ENCODE results near the gene ST6GAL2. TPM values are rescaled to one million over a fixed set of nuclear protein-coding genes. Genes with fewer than 3 reads are reported as not detected.

Gene ST6GAL2
- total and polyA plus RNA-seq, 7 experiments from 2014 or later: not detected

DNA sequence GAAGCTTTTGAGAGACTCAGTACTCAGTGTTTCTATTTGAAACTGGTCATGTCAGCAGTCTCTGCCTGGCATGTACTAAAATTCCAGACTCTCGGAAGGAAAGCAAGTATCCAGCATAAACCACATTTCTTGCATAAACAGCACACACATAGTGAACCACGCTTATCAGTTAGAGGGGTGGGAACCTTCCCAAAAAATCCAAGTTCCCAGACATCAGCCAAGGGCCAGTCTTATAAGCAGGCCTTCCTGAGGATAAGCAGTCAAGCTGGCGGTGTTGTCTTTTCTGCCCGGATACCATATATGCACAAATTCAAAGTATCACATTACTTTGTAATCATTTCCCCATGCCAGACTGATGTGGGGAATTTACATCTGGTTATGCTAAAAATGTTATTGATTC, 73.6 kb downstream of the ST6GAL2 start:
- no peaks in the 10 kb centered on the region for H3K36me3 ChIP-seq (ENCODE audit: control insufficient read depth in 2 of 3, insufficient read depth in 3 of 3, low read length in 3 of 3)
- no peaks in the 10 kb centered on the region for H3K9me3 ChIP-seq (ENCODE audit: control insufficient read depth in 2 of 3, low read length in 3 of 3)
- no peak overlapping the region for H3K4me3 Mint-ChIP-seq
- peaks cover 0 to 3% (median 0%) of the 10 kb centered on the region in 11 donors for H3K9me3 Mint-ChIP-seq
- H3K27me3 Mint-ChIP-seq: peaks cover 0 to 15% (median 9%) of the 10 kb centered on the region in 5 donors
- ChIA-PET POLR2A (no interaction called here), CTCF (no interaction called here)
- no peaks in the 10 kb centered on the region for H3K27me3 ChIP-seq (ENCODE audit: control insufficient read depth in 2 of 2, insufficient read depth in 2 of 2, low read length in 2 of 2)
- ATAC-seq (no peak), DNase-seq (no peak)
- intact Hi-C loops (cut with micrococcal nuclease): no loop called here
- H3K27ac ChIP-seq (ENCODE audit: low read depth, low read length): no peak overlapping the region
- no peaks in the 10 kb centered on the region for H3K4me1 ChIP-seq (ENCODE audit: control insufficient read depth in 2 of 2, insufficient read depth in 2 of 2, low read length in 2 of 2)
- no peak overlapping the region for H3K27ac Mint-ChIP-seq
- no peak overlapping the region for H3K4me3 ChIP-seq (ENCODE audit: low read length)
- no peaks in the 10 kb centered on the region for H3K36me3 Mint-ChIP-seq
- no peaks in the 10 kb centered on the region for H3K4me1 Mint-ChIP-seq

DNA sequence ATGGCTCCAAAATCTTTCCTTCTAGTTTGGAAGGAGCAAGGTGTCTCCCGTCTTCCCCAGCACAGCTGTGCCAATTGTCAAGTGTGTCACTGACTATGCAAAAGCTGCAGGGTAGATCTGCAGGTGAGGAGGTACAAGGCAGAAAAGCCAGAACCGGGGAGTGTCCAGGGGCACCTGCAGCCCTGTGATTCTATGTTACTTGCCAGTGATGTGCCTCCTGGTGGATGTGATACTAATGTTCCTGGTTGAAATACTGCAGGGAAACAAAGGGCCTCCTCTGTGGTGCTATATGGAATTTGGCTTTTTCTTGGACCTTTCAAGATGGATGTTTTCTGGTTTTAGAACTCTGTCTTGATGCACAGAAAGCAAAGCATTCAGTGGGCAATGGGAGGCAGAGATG, 80.3 kb downstream of the ST6GAL2 start:
- ATAC-seq: no peak
- no peak for DNase-seq
- Histone ChIP-seq H3K4me3 (ENCODE audit: low read length) (no peak overlapping the region), H3K27me3 (ENCODE audit: control insufficient read depth in 2 of 2, insufficient read depth in 2 of 2, low read length in 2 of 2) (no peaks in the 10 kb centered on the region), H3K36me3 (ENCODE audit: control insufficient read depth in 2 of 3, insufficient read depth in 3 of 3, low read length in 3 of 3) (no peaks in the 10 kb centered on the region), H3K27ac (ENCODE audit: low read depth, low read length) (no peak overlapping the region), H3K9me3 (ENCODE audit: control insufficient read depth in 2 of 3, low read length in 3 of 3) (no peaks in the 10 kb centered on the region), H3K4me1 (ENCODE audit: control insufficient read depth in 2 of 2, insufficient read depth in 2 of 2, low read length in 2 of 2) (no peaks in the 10 kb centered on the region)
- Mint-ChIP-seq H3K4me1 (no peaks in the 10 kb centered on the region), H3K27me3 (peaks cover 0 to 14% (median 0%) of the 10 kb centered on the region in 5 donors), H3K27ac (no peak overlapping the region), H3K36me3 (no peaks in the 10 kb centered on the region), H3K4me3 (no peak overlapping the region), H3K9me3 (peaks cover 0 to 5% (median 0%) of the 10 kb centered on the region in 11 donors)
- intact Hi-C loops (cut with micrococcal nuclease): no loop called here
- CTCF ChIA-PET: no interaction called here
- POLR2A ChIA-PET: no interaction called here

DNA sequence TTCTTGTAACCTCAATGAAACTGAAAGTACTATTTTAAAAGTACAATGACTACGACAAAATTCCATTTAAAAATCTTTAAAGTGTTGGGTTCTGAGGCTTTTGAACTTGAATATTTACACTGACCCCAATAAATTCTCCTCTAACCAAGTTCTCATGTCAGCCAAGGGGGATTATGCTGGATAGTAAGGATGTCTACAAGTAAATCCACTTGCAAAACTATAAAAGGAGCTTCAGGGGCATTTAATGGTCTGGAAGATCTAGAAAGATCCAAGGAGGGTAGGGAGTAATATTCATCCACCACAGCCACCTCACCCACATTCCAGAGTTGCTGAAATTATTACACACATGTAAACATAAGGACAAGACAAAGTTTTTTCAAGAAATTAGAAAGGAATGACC, 81.8 kb downstream of the ST6GAL2 start:
- intact Hi-C loops (cut with micrococcal nuclease): no loop called here
- H3K9me3 ChIP-seq (ENCODE audit: control insufficient read depth in 2 of 3, low read length in 3 of 3): no peaks in the 10 kb centered on the region
- Mint-ChIP-seq H3K27me3 (peaks cover 0 to 18% (median 0%) of the 10 kb centered on the region in 5 donors), H3K4me1 (no peaks in the 10 kb centered on the region), H3K36me3 (no peaks in the 10 kb centered on the region), H3K27ac (no peak overlapping the region), H3K9me3 (peaks cover 0 to 5% (median 0%) of the 10 kb centered on the region in 11 donors), H3K4me3 (no peak overlapping the region)
- H3K27ac ChIP-seq (ENCODE audit: low read depth, low read length): no peak overlapping the region
- no peak for DNase-seq
- ATAC-seq: no peak
- ChIA-PET POLR2A (no interaction called here), CTCF (no interaction called here)
- H3K27me3 ChIP-seq (ENCODE audit: control insufficient read depth in 2 of 2, insufficient read depth in 2 of 2, low read length in 2 of 2): no peaks in the 10 kb centered on the region
- no peaks in the 10 kb centered on the region for H3K36me3 ChIP-seq (ENCODE audit: control insufficient read depth in 2 of 3, insufficient read depth in 3 of 3, low read length in 3 of 3)
- no peaks in the 10 kb centered on the region for H3K4me1 ChIP-seq (ENCODE audit: control insufficient read depth in 2 of 2, insufficient read depth in 2 of 2, low read length in 2 of 2)
- no peak overlapping the region for H3K4me3 ChIP-seq (ENCODE audit: low read length)

DNA sequence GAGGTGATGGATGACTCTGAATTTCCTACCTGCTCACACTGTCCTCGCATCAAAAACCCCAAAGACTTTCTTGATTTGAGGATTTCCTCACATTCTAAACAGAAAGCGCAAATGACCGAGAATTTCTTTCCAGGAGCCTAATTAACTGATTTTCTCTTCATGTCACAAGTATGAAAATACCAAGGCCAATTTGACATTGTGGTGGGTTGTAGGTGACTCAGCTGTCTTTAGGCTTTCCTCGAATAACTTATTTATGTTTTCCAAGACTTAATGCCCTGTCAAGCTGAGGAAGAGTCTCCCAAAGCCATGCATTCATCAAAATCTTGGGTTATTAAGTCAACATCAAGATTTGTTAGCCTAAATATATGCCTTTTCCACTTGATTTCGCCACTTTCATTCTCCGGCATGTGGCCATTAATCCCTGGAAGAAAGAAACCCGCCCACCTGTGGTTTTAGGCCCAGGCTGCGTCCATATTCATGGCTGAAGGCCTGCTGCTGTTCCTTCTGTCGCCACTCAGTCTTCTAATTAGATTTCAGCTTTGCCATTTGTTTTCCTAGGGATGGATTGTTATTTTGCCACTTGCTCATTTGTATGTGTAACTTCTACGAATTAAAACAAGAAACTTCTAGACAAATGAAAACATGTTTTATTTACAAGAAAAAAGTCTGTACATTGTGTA, 84.9 kb downstream of the ST6GAL2 start:
- Mint-ChIP-seq H3K9me3 (no peaks in the 10 kb centered on the region), H3K4me3 (no peak overlapping the region), H3K27me3 (peaks cover 0 to 6% (median 0%) of the 10 kb centered on the region in 5 donors), H3K36me3 (no peaks in the 10 kb centered on the region), H3K4me1 (no peaks in the 10 kb centered on the region), H3K27ac (no peak overlapping the region)
- POLR2A ChIA-PET: no interaction called here
- no peak overlapping the region for H3K4me3 ChIP-seq (ENCODE audit: low read length)
- no peaks in the 10 kb centered on the region for H3K9me3 ChIP-seq (ENCODE audit: control insufficient read depth in 2 of 3, low read length in 3 of 3)
- no peak for DNase-seq
- no peaks in the 10 kb centered on the region for H3K36me3 ChIP-seq (ENCODE audit: control insufficient read depth in 2 of 3, insufficient read depth in 3 of 3, low read length in 3 of 3)
- CTCF ChIA-PET: no interaction called here
- H3K4me1 ChIP-seq (ENCODE audit: control insufficient read depth in 2 of 2, insufficient read depth in 2 of 2, low read length in 2 of 2): no peaks in the 10 kb centered on the region
- no peaks in the 10 kb centered on the region for H3K27me3 ChIP-seq (ENCODE audit: control insufficient read depth in 2 of 2, insufficient read depth in 2 of 2, low read length in 2 of 2)
- H3K27ac ChIP-seq (ENCODE audit: low read depth, low read length): no peak overlapping the region
- intact Hi-C loops (cut with micrococcal nuclease): no loop called here
- ATAC-seq: no peak

DNA sequence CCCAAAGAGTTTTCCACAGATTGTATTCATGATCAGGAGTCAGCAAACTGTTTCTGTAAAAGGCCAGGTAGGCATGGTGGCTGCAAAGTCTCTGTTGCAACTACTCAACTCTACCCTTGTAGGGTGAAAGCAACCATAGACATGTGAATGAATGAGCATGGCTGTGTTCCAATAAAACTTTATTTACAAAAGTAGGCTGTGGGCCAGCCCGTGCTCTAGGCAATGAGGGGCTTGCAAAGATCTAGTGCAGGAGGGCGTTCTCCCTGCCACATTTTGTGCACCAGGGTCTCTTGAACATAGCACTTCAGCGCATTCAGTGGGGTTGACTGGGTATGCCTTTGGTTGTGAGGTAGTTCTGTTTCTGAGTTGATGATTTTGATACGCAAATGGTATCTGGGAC, 85.8 kb downstream of the ST6GAL2 start:
- Histone ChIP-seq H3K9me3 (ENCODE audit: control insufficient read depth in 2 of 3, low read length in 3 of 3) (no peaks in the 10 kb centered on the region), H3K27ac (ENCODE audit: low read depth, low read length) (no peak overlapping the region), H3K27me3 (ENCODE audit: control insufficient read depth in 2 of 2, insufficient read depth in 2 of 2, low read length in 2 of 2) (no peaks in the 10 kb centered on the region), H3K4me3 (ENCODE audit: low read length) (no peak overlapping the region), H3K4me1 (ENCODE audit: control insufficient read depth in 2 of 2, insufficient read depth in 2 of 2, low read length in 2 of 2) (no peaks in the 10 kb centered on the region), H3K36me3 (ENCODE audit: control insufficient read depth in 2 of 3, insufficient read depth in 3 of 3, low read length in 3 of 3) (no peaks in the 10 kb centered on the region)
- H3K36me3 Mint-ChIP-seq: no peaks in the 10 kb centered on the region
- ChIA-PET CTCF (no interaction called here), POLR2A (no interaction called here)
- no peak for ATAC-seq
- no peak overlapping the region for H3K4me3 Mint-ChIP-seq
- peaks cover 0 to 6% (median 0%) of the 10 kb centered on the region in 5 donors for H3K27me3 Mint-ChIP-seq
- no peak overlapping the region for H3K27ac Mint-ChIP-seq
- no peaks in the 10 kb centered on the region for H3K9me3 Mint-ChIP-seq
- intact Hi-C loops (cut with micrococcal nuclease): no loop called here
- no peaks in the 10 kb centered on the region for H3K4me1 Mint-ChIP-seq
- DNase-seq: no peak

DNA sequence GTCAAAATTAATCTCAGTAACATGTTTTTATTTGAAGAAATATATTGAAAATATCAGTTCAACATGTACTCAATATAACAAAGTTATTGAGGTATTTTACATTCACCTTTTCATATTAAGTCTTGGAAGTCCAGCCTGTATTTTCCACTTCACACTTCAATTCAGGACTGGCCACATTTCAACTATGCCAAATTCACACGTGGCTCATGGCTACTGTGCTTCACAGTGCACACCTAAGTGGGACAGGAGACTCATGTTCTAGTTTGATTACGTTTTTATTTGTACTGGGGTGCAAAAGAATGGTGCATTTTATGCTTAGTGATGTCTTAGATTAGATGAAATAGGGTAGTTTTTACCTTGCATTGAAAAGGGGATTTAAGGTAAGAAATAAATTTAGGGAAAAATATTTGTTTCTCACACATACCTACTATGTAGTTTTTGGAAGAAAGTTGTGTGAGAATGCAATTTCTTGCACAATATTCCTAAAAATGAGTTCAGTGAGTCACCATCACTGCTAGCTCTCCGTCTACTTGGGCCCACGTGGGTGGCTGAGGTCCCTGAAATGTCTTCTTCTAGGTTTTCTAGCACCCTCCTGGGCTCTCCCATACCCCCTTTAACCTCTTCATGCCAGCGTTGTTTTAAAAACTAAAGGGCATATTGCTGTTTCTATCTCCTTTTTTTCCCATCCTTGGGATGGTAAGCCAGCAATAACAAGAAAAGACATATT, 87.0 kb downstream of the ST6GAL2 start:
- H3K27me3 Mint-ChIP-seq: peaks cover 0 to 9% (median 0%) of the 10 kb centered on the region in 5 donors
- ChIA-PET CTCF (no interaction called here), POLR2A (no interaction called here)
- Histone ChIP-seq H3K4me3 (ENCODE audit: low read length) (no peak overlapping the region), H3K27me3 (ENCODE audit: control insufficient read depth in 2 of 2, insufficient read depth in 2 of 2, low read length in 2 of 2) (no peaks in the 10 kb centered on the region), H3K9me3 (ENCODE audit: control insufficient read depth in 2 of 3, low read length in 3 of 3) (no peaks in the 10 kb centered on the region), H3K4me1 (ENCODE audit: control insufficient read depth in 2 of 2, insufficient read depth in 2 of 2, low read length in 2 of 2) (no peaks in the 10 kb centered on the region), H3K27ac (ENCODE audit: low read depth, low read length) (no peak overlapping the region), H3K36me3 (ENCODE audit: control insufficient read depth in 2 of 3, insufficient read depth in 3 of 3, low read length in 3 of 3) (no peaks in the 10 kb centered on the region)
- no peak overlapping the region for H3K27ac Mint-ChIP-seq
- H3K4me1 Mint-ChIP-seq: no peaks in the 10 kb centered on the region
- DNase-seq (no peak), ATAC-seq (no peak)
- intact Hi-C loops (cut with micrococcal nuclease): no loop called here
- H3K4me3 Mint-ChIP-seq: no peak overlapping the region
- H3K9me3 Mint-ChIP-seq: no peaks in the 10 kb centered on the region
- H3K36me3 Mint-ChIP-seq: no peaks in the 10 kb centered on the region

DNA sequence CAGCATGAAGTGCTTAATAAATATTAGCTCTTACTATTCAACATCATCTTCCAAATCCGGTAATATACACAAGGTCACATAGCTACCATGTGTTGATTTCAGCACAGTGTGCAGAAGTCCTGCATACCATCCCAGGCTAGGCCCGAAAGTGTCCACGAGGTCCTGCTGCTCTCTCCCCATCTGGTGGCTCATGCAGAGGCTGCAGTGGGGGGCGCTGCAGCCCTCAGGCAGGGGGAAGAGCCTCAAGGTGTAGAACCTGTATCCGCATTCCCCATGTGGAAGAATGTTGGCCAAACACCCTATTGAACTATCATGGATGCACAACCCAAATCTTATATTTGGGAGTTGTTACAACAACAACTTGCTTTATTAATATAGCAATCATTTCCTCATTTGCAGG, 88.5 kb downstream of the ST6GAL2 start:
- no peaks in the 10 kb centered on the region for H3K9me3 ChIP-seq (ENCODE audit: control insufficient read depth in 2 of 3, low read length in 3 of 3)
- H3K36me3 ChIP-seq (ENCODE audit: control insufficient read depth in 2 of 3, insufficient read depth in 3 of 3, low read length in 3 of 3): no peaks in the 10 kb centered on the region
- no peaks in the 10 kb centered on the region for H3K36me3 Mint-ChIP-seq
- no peak overlapping the region for H3K4me3 ChIP-seq (ENCODE audit: low read length)
- H3K4me1 ChIP-seq (ENCODE audit: control insufficient read depth in 2 of 2, insufficient read depth in 2 of 2, low read length in 2 of 2): no peaks in the 10 kb centered on the region
- ChIA-PET POLR2A (no interaction called here), CTCF (no interaction called here)
- intact Hi-C loops (cut with micrococcal nuclease): no loop called here
- no peaks in the 10 kb centered on the region for H3K4me1 Mint-ChIP-seq
- no peaks in the 10 kb centered on the region for H3K27me3 ChIP-seq (ENCODE audit: control insufficient read depth in 2 of 2, insufficient read depth in 2 of 2, low read length in 2 of 2)
- no peak overlapping the region for H3K27ac ChIP-seq (ENCODE audit: low read depth, low read length)
- no peak overlapping the region for H3K4me3 Mint-ChIP-seq
- peaks cover 0 to 9% (median 3%) of the 10 kb centered on the region in 5 donors for H3K27me3 Mint-ChIP-seq
- DNase-seq (no peak), ATAC-seq (no peak)
- peaks cover 0 to 1% (median 0%) of the 10 kb centered on the region in 11 donors for H3K9me3 Mint-ChIP-seq
- no peak overlapping the region for H3K27ac Mint-ChIP-seq
